DMS114 treated with DMSO at 0.1 percent for 48 hours (cell line): ENCODE results near the gene FAM234A.

Experiments
- DNase-seq: peaks from one replicate; lab custom pipeline; 2025; ENCODE audit not compliant: unreplicated experiment; lab: John Stamatoyannopoulos, UW

The FAM234A gene

DNA sequence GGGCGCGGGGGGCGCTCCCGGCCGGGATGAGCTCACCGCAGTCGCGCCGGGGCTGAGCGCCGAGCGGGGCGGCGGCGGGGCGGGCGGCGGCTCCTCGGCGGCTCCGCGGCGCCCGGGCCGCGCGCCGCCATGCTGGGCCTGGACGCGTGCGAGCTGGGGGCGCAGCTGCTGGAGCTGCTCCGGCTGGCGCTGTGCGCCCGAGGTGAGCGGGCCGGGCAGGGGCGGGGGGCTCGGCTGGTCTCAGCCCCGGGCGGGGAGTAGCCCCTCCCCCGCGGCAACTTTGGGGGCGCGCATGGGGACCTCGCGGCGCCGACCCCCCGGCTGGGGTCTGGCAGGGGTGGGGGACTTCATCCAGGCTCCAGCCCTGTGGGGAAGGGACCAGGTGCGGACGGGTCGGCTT lies 45.9 kb downstream of the FAM234A start, which contains the start of gene ARHGDIG:
TSS of gene ARHGDIG (plus strand) at position 40 of the 400 bp plus-strand sequence. CDS start at position 130, 90 bp downstream.
- DNase-seq, result no peak

GRCh38 chr16:280991-281659 lies 46.5 kb downstream of the FAM234A start:
- DNase-seq, result no peak

DNA sequence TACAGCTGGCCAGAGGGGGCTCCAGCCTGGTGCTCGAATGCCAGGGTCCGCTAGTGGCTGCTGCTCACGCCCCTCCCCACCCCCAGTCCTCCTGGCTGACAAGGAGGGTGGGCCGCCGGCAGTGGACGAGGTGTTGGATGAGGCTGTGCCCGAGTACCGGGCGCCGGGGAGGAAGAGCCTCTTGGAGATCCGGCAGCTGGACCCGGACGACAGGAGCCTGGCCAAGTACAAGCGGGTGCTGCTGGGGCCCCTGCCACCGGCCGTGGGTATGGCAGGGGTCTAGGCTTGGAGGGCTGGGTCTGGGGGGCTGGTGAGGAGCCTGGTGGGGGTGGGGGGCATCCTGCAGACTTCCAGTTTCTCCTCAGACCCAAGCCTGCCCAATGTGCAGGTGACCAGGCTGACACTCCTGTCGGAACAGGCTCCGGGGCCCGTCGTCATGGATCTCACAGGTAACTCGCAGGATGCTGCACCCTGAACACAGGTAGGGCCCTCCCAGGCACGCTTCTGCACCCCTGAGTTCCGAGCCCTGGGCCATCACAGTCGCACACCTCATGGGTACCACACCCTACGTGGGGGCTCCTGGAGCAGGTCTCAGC lies 47.1 kb downstream of the FAM234A start:
- DNase-seq, result no peak

GRCh38 chr16:282491-282890 lies 47.9 kb downstream of the FAM234A start:
- no peak for DNase-seq

GRCh38 chr16:283033-283805 lies 48.6 kb downstream of the FAM234A start, which contains the start of gene PDIA2:
Gene PDIA2 (plus strand): TSS chr16:283164. CDS start chr16:283170, 6 bp downstream.
- no peak for DNase-seq

- DNase-seq, result no peak
These were observed 49.8 kb downstream of the FAM234A start for GRCh38 chr16:284204-285120.

DNA sequence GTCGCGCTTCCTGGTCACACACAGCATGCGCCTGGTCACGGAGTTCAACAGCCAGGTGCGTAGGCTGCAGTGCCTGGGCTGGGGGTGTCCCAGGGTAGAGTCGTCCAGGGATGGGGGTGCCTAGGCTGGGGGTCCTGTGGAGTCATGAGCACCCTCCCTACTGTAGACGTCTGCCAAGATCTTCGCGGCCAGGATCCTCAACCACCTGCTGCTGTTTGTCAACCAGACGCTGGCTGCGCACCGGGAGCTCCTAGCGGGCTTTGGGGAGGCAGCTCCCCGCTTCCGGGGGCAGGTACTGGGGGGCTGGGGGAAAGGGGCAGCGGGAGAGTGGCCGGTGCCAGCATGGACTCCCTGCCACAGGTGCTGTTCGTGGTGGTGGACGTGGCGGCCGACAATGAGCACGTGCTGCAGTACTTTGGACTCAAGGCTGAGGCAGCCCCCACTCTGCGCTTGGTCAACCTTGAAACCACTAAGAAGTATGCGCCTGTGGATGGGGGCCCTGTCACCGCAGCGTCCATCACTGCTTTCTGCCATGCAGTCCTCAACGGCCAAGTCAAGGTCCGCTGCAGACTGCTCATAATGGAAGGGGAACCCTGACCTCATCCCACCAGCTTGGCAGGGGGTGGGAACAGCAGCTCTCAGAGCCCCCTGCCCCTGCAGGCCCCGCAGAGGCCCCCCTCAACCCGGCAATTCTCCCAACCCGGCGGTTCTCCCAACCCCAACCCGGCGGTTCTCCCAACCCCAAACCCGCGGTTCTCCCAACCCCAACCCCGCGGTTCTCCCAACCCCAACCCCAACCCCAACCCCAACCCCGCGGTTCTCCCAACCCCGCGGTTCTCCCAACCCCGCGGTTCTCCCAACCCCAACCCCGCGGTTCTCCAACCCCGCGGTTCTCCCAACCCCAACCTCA lies 50.8 kb downstream of the FAM234A start:
- no peak for DNase-seq

GRCh38 chr16:286491-287297 lies 52.1 kb downstream of the FAM234A start:
- DNase-seq, result no peak

DNA sequence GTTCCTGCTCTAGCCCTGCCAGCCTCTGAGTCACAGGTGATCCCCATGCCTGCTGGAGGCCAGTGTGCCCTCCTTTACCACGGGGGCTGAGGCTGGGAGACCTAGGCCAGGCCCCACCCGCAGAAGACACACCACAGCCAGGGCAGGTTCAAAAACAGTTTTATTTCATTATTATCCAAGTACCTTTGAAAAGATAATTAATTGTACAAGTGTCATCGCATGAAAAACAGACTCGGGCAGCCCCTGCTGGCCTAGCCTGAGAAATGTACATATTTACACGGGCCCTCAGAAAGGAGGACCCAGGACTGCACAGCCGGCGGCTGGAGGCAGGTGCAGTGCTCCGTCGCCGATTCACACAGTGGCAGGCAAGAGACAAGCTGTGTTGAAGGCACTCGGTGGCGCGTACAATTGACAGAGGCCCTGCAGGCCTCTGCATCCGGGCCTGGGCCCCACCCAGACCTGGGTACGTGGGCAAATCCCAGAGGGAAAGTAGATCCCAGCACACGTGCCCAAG lies 52.7 kb downstream of the FAM234A start:
- DNase-seq, result no peak

DNA sequence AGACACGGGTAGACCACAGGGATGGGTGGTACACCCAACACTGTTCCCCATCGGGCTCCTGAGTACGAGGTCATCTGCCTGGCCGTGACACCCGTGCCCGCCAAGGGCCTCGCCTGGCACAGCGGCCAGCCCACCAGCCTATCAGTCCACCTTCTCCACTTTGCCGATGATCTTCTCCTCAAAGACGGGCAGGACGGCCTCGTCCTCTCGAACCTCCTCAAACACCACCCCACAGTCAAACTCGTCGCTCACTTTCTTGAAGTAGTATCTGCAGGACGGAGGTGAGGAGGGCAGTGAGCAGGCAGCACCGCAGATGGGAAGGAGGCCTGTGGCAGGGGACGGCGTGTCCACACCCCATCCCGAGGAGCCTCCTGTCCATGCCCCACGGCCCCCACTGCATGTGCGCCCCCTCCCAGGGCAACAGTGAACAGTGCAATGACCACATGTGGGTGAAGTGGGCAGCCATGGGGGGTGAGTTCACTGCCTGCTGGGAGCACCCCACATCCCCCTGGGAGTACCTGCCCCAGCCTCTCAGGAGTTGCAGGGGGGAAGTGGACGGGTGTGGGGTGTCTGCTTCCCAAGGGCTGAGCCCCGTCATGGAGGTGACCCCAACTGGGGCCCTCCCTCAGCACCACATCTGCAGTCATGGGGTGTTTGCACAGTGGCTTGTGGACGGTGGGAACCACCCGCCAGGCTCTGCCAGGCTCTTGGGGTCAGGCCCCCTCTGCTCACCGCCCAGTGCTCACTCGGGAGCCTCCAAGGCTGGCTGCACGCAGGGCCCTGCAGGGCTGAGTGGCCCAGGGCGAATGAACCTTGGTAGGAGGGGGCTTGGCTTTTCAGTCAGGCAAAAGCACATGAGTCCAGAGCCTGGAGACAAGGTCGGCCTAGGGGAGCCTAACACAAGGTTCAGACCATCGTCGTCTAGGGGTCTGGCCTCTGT lies 53.6 kb downstream of the FAM234A start:
- DNase-seq, result no peak

GRCh38 chr16:289395-289997 lies 54.9 kb downstream of the FAM234A start:
- DNase-seq, result no peak

GRCh38 chr16:290015-290680 lies 55.5 kb downstream of the FAM234A start:
- no peak for DNase-seq

GRCh38 chr16:290681-291405 lies 56.2 kb downstream of the FAM234A start:
- DNase-seq, result no peak

GRCh38 chr16:291539-291938 lies 56.9 kb downstream of the FAM234A start:
- no peak for DNase-seq

DNA sequence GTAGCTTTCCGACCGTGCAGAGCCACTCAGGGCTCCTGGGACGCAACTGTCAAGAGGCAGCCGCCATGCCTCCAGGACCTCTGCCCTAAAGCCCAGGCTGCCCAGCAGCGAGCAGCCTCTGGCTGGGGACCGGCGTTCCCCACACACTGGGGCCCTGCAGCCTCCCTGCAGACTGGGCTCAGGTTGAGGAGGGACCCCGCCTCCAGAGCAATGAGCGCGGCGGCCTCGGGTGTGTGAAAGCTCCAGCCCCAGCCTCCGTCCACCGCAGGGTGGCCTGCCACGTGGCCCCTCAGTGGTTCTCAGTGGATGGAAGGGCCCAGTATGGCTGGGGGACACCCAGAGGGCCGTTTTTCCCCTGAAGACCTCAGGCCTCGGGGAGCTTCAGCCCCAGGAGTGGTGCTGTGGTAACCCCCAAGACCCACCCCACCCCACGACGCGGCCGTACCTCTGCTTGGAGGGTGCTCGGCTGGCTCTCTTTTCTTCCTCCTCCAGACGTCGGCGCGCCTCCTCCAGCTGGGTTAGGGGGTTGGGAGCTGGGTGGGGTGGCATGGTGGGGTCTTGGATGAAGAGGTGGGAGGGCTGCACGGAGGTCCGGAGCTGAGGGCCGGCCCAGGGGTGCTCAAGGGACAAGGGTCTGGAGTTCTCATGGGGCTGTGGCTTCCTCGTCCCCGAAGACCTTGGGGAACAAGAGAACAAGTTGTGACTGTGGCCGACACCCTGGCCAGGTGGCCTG lies 58.6 kb downstream of the FAM234A start:
- DNase-seq, result no peak
